ENCODE data around the gene BEND2.

DNA sequence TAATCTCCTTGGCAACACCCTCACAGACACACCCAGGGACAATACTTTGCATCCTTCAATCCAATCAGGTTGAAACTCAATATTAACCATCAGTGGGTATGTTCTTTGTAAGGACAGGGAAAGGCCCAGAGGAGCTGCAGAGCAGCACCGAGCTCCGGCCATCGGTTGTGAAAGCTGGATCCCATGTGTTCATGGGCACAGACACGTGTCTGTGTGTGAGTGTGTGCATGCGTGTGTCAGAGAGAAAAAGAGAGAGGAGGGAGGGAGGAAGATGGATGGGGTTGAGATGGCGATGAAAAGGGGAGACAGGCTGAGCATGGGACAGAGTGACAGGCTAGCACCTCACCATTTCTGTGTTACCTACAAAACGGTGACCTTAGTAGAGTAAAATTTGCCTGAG is 6.8 kb upstream of the BEND2 start:
- TF ChIP-seq, protein P1, sequence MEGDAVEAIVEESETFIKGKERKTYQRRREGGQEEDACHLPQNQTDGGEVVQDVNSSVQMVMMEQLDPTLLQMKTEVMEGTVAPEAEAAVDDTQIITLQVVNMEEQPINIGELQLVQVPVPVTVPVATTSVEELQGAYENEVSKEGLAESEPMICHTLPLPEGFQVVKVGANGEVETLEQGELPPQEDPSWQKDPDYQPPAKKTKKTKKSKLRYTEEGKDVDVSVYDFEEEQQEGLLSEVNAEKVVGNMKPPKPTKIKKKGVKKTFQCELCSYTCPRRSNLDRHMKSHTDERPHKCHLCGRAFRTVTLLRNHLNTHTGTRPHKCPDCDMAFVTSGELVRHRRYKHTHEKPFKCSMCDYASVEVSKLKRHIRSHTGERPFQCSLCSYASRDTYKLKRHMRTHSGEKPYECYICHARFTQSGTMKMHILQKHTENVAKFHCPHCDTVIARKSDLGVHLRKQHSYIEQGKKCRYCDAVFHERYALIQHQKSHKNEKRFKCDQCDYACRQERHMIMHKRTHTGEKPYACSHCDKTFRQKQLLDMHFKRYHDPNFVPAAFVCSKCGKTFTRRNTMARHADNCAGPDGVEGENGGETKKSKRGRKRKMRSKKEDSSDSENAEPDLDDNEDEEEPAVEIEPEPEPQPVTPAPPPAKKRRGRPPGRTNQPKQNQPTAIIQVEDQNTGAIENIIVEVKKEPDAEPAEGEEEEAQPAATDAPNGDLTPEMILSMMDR (IDR thresholded peaks at IDR 0.05) = no peak
- no peak for TF ChIP-seq EP300 (IDR thresholded peaks at IDR 0.05; ENCODE audit: low read depth)

Data from transverse colon (tissue), 3 donors.